Endothelial cell of umbilical vein (primary cell): Measurements from ENCODE around the gene NLN. TPM values are rescaled to one million over a fixed set of nuclear protein-coding genes. Genes with fewer than 3 reads are reported as not detected.
A peak's percentile ranks its signal among the peaks of the same experiment; 100 is the strongest.

Experiments used
- BruUV-seq: library from RNA; stranded (reverse); fragments of 400-500 nt; replicated peaks from 2 replicates; lab custom pipeline; 2021; lab: Mats Ljungman, UMichigan
- CTCF ChIA-PET: fragments of 300-600, 350-600 bp; sonication (Branson Sonifier 250); formaldehyde crosslinking; loops from one replicate; lab custom pipeline; 2021; ENCODE audit warnings: antibody characterized with exemption, inconsistent platforms; lab: Charles Lee
- POLR2A ChIA-PET: fragments of 300-600, 350-600 bp; sonication (Branson Sonifier 250); formaldehyde crosslinking; loops from one replicate; lab custom pipeline; 2021; ENCODE audit warnings: antibody characterized with exemption, inconsistent platforms; lab: Charles Lee
- DNase-seq: peaks from one replicate; pipeline ENCODE4 v3.0.0-alpha.2; 2011; ENCODE audit warnings: low read depth, low spot score
- FAIRE-seq: peaks from 2 replicates; lab custom pipeline; 2011; peaks lifted over from hg19 to GRCh38; lab: Jason Lieb, UNC
- H2AFZ ChIP-seq: 2 replicates; pipeline ENCODE4 v1.6.0; 2012; ENCODE audit warnings: low read depth, low read length, control low read depth, inconsistent platforms
- H3K27ac ChIP-seq: 2 replicates; pipeline ENCODE4 v1.5.1; 2011; ENCODE audit warnings: low read depth, mild to moderate bottlenecking, control low read depth, low read length, moderate library complexity; ENCODE audit not compliant: insufficient read depth
- H3K27me3 ChIP-seq, 2 experiments: 2 replicates each; pipeline versions ENCODE4 v1.6.0 to v1.6.1; 2011; ENCODE audit warnings: low read length in 2 of 2, mixed read lengths in 1 of 2; ENCODE audit not compliant: control insufficient read depth in 2 of 2, insufficient read depth in 2 of 2
- H3K36me3 ChIP-seq, 2 experiments: 2 replicates in 1 of 2; 3 replicates in 1 of 2; pipeline ENCODE4 v1.5.1; 2011; ENCODE audit warnings: low read length in 2 of 2, mild to moderate bottlenecking in 1 of 2, moderate library complexity in 1 of 2; ENCODE audit not compliant: control insufficient read depth in 2 of 2, insufficient read depth in 2 of 2; ENCODE audit errors: extremely low read depth in 1 of 2
- H3K4me1 ChIP-seq: 3 replicates; pipeline ENCODE4 v1.5.1; 2011; ENCODE audit warnings: mild to moderate bottlenecking, low read length; ENCODE audit not compliant: control insufficient read depth, insufficient read depth; ENCODE audit errors: extremely low read depth
- H3K4me2 ChIP-seq: 2 replicates; pipeline ENCODE4 v1.6.1; 2011; ENCODE audit warnings: low read length, control low read depth, mixed read lengths; ENCODE audit not compliant: insufficient read depth
- H3K4me3 ChIP-seq, 3 experiments: fragments of 200-600 bp in 1 of 3; sonication (generic), shearing (Covaris generic) in 1 of 3; replicated peaks in 1 of 3; 2 replicates each; pipeline ENCODE4 v1.5.1; 2011 to 2016; ENCODE audit warnings: control low read depth in 3 of 3, low read length in 3 of 3, mild to moderate bottlenecking in 2 of 3, inconsistent platforms in 1 of 3, low read depth in 1 of 3, moderate library complexity in 1 of 3; ENCODE audit not compliant: insufficient read depth in 1 of 3
- H3K79me2 ChIP-seq: 2 replicates; pipeline ENCODE4 v1.6.0; 2012; ENCODE audit warnings: low read length, inconsistent platforms; ENCODE audit not compliant: control insufficient read depth, insufficient read depth
- H3K9ac ChIP-seq: replicated peaks from 2 replicates; pipeline ENCODE3; 2011; ENCODE audit warnings: low read length, control low read depth; ENCODE audit not compliant: insufficient read depth; ENCODE audit errors: extremely low read depth
- H3K9me1 ChIP-seq: replicated peaks from 3 replicates; pipeline ENCODE4 v1.6.0; 2011; ENCODE audit warnings: mild to moderate bottlenecking, low read length; ENCODE audit not compliant: control insufficient read depth, insufficient read depth; ENCODE audit errors: extremely low read depth
- H3K9me3 ChIP-seq: replicated peaks from 2 replicates; pipeline ENCODE4 v1.5.1; 2012; ENCODE audit warnings: low read length, inconsistent platforms; ENCODE audit not compliant: control insufficient read depth, insufficient read depth
- H4K20me1 ChIP-seq: replicated peaks from 2 replicates; pipeline ENCODE3; 2011; ENCODE audit warnings: mild to moderate bottlenecking, low read length; ENCODE audit not compliant: control insufficient read depth, insufficient read depth; ENCODE audit errors: extremely low read depth
- EZH2 ChIP-seq: IDR thresholded peaks from 2 replicates; pipeline ENCODE4 v1.6.1; 2012; ENCODE audit warnings: borderline replicate concordance, low read depth, mild to moderate bottlenecking, moderate library complexity, low read length, inconsistent platforms; ENCODE audit not compliant: severe bottlenecking
- FOS ChIP-seq: IDR thresholded peaks from 2 replicates; pipeline ENCODE4 v1.6.1; 2011; ENCODE audit warnings: mild to moderate bottlenecking, low read length, moderate library complexity, borderline replicate concordance; ENCODE audit not compliant: insufficient read depth
- GATA2 ChIP-seq: IDR thresholded peaks from 2 replicates; pipeline ENCODE4 v1.7.0; 2011; ENCODE audit warnings: low read depth, mild to moderate bottlenecking, moderate library complexity, mixed read lengths, low read length; ENCODE audit not compliant: insufficient read length, insufficient read depth
- JUN ChIP-seq: IDR thresholded peaks from 2 replicates; pipeline ENCODE4 v1.6.1; 2011; ENCODE audit warnings: borderline replicate concordance, low read depth; ENCODE audit not compliant: insufficient read length, insufficient read depth
- MYC ChIP-seq: IDR thresholded peaks from one replicate; pipeline ENCODE4 v1.6.1; 2011; ENCODE audit warnings: mild to moderate bottlenecking, low read depth, low read length
- POLR2A ChIP-seq: IDR thresholded peaks from 2 replicates; pipeline ENCODE4 v1.6.1; 2012; ENCODE audit warnings: low read depth, mild to moderate bottlenecking, control low read depth, low read length
- POLR2AphosphoS5 ChIP-seq: IDR thresholded peaks from 2 replicates; pipeline ENCODE4 v1.6.1; 2012; ENCODE audit warnings: low read depth, mild to moderate bottlenecking, control low read depth, low read length, moderate library complexity; ENCODE audit not compliant: insufficient read depth
- dilution Hi-C: fragments of 300-500 bp; cut with MboI; formaldehyde crosslinking; loops from one replicate; pipeline ENCODE4 v1.15.0; 2019; ENCODE audit warnings: low sequenced_read_pairs; ENCODE audit not compliant: extremely low pct_ligation_motif_present
- intact Hi-C: fragments of 100-400 bp; cut with micrococcal nuclease; formaldehyde crosslinking; loops from one replicate; pipeline ENCODE4 v1.10.0; 2022
- polyA plus RNA-seq, 4 experiments: library from polyadenylated mRNA; depleted of rRNA in 3 of 4; stranded (reverse) in 3 of 4; unstranded in 1 of 4; fragments of >200 nt; gene quantifications; 2 replicates each; pipeline versions ENCODE4 v1.2.1 to v1.2.3, GENCODE V29; 2011 to 2012; ENCODE audit warnings: missing spikeins in 1 of 4
- total RNA-seq: library from RNA; stranded (reverse); gene quantifications from 2 replicates; pipeline ENCODE4 v1.2.3, GENCODE V29; 2021
- TF ChIP-seq, protein P1 (sequence below): IDR thresholded peaks from 2 replicates; pipeline ENCODE4 v1.6.1; 2011; ENCODE audit not compliant: insufficient read depth, insufficient read length
- TF ChIP-seq, protein P2 (sequence below), 2 donors: IDR thresholded peaks; 1 replicate in 1 of 2; 2 replicates in 1 of 2; pipeline ENCODE4 v1.5.1; 2011; ENCODE audit warnings: low read length in 2 of 2, mild to moderate bottlenecking in 2 of 2, moderate library complexity in 2 of 2, control low read depth in 1 of 2, inconsistent platforms in 1 of 2, low read depth in 1 of 2; ENCODE audit not compliant: insufficient read depth in 1 of 2; ENCODE audit errors: extremely low read depth in 1 of 2

NLN gene
- total and polyA plus RNA-seq, 2 donors (not counting 3 experiments of a cell fraction or from before 2014, with no cell fraction given), result 14.2 to 63.3 TPM

DNA sequence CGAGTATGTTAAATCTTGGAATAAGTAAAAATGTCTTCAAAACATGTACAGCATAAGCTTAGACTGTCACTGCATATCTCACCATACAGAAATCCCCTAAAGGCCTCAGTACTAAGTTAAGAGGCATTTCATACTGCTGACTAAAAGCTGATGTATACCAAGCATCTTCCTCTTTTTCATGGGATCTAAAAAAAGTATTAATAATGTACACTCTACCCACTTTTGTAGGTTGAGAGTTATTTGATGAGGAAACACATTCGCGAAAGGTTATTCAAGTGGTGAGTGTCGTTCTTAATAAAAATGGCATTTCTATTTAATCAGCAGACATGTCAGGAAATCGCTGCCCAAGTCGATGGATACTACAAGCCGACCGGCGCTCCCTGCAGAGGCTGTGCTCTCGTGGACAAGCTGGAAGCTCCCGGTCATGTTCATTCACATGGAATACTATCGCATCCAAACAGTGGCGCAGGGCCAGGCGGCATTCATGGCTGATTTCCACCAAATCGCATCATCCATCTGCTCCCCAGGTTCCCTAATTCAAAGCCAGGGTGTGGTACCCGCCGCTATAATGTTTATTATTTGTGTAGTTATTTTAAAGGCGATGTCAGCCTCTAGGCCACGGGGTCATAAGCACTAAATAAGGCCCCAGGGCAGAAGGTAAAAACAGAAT, 820 bp upstream of the NLN start:
- BruUV-seq, result TSS peak; percentile 24
- no peaks in the 10 kb centered on the region for H3K36me3 ChIP-seq
- H3K9ac ChIP-seq, result peak overlapping the region; percentile 89
- H3K27ac ChIP-seq, result peak overlapping the region; percentile 57
- FAIRE-seq (peak; percentile 57), DNase-seq (peak; percentile 74)
- H3K9me1 ChIP-seq, result no peaks in the 10 kb centered on the region
- H4K20me1 ChIP-seq, result no peaks in the 10 kb centered on the region
- H3K4me1 ChIP-seq, result peaks cover 19% of the 10 kb centered on the region
- ChIA-PET CTCF (interaction anchor here (1.2 to 1.3 kb wide), 2 partner anchors 10 to 19 kb away, joined by 3 to 5 read pairs; no protein-coding TSS in a partner anchor), POLR2A (no interaction called here)
- TF ChIP-seq MYC (no peak), GATA2 (no peak), POLR2AphosphoS5 (no peak), FOS (no peak), EZH2 (no peak), POLR2A (no peak), JUN (no peak)
- TF ChIP-seq, protein P1, sequence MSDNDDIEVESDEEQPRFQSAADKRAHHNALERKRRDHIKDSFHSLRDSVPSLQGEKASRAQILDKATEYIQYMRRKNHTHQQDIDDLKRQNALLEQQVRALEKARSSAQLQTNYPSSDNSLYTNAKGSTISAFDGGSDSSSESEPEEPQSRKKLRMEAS, result no peak
- TF ChIP-seq, protein P2, sequence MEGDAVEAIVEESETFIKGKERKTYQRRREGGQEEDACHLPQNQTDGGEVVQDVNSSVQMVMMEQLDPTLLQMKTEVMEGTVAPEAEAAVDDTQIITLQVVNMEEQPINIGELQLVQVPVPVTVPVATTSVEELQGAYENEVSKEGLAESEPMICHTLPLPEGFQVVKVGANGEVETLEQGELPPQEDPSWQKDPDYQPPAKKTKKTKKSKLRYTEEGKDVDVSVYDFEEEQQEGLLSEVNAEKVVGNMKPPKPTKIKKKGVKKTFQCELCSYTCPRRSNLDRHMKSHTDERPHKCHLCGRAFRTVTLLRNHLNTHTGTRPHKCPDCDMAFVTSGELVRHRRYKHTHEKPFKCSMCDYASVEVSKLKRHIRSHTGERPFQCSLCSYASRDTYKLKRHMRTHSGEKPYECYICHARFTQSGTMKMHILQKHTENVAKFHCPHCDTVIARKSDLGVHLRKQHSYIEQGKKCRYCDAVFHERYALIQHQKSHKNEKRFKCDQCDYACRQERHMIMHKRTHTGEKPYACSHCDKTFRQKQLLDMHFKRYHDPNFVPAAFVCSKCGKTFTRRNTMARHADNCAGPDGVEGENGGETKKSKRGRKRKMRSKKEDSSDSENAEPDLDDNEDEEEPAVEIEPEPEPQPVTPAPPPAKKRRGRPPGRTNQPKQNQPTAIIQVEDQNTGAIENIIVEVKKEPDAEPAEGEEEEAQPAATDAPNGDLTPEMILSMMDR (IDR thresholded peaks at IDR 0.05; ENCODE audit: extremely low read depth in 1 of 2, insufficient read depth in 1 of 2, low read depth in 1 of 2, low read length in 2 of 2), result no peak
- no peaks in the 10 kb centered on the region for H3K27me3 ChIP-seq
- H3K4me3 ChIP-seq, result peak overlapping the region; percentile 96 to 99 (median 98)
- H3K9me3 ChIP-seq, result no peaks in the 10 kb centered on the region
- H3K79me2 ChIP-seq, result peaks cover 38% of the 10 kb centered on the region
- dilution Hi-C loops, result no loop called here
- H2AFZ ChIP-seq, result peak overlapping the region; percentile 94
- H3K4me2 ChIP-seq, result peak overlapping the region; percentile 94
- intact Hi-C loops, result loop anchor here (1.0 to 10.0 kb wide), 2 partner anchors 205 to 424 kb away; partner anchors contain the start of genes ERBIN and SREK1
